Measurements from ENCODE around the gene SLC39A10. TPM values are rescaled to one million over a fixed set of nuclear protein-coding genes. Genes with fewer than 3 reads are reported as not detected.
"Not testable (repeated sequence)": the region's sequence is repeated elsewhere in the genome, so short reads cannot be mapped to it uniquely, and the experiment has no call there.

The SLC39A10 gene
- polyA plus RNA-seq, 4 donors = 55.1 to 87.4 (median 85.9) TPM

- DNase-seq (ENCODE audit: low read depth in 4 of 4, low spot score in 3 of 4) = no peak
Observed at GRCh38 chr2:195671563-195671962, 14.5 kb downstream of the SLC39A10 start.

- DNase-seq (ENCODE audit: low read depth in 4 of 4, low spot score in 3 of 4) = no peak
Observed at GRCh38 chr2:195672674-195673073, 15.6 kb downstream of the SLC39A10 start.

GRCh38 chr2:195674491-195675221 is 17.6 kb downstream of the SLC39A10 start:
- DNase-seq (ENCODE audit: low read depth in 4 of 4, low spot score in 3 of 4) = no peak

GRCh38 chr2:195675783-195676427 is 18.9 kb downstream of the SLC39A10 start:
- no peak for DNase-seq (ENCODE audit: low read depth in 4 of 4, low spot score in 3 of 4)

- no peak for DNase-seq (ENCODE audit: low read depth in 4 of 4, low spot score in 3 of 4)
Observed at GRCh38 chr2:195677290-195677689, 20.3 kb downstream of the SLC39A10 start.

GRCh38 chr2:195677884-195678283 is 20.9 kb downstream of the SLC39A10 start:
- DNase-seq (ENCODE audit: low read depth in 4 of 4, low spot score in 3 of 4) = no peak

- DNase-seq (ENCODE audit: low read depth in 4 of 4, low spot score in 3 of 4) = no peak
Observed at GRCh38 chr2:195682077-195682476, 25.1 kb downstream of the SLC39A10 start.

GRCh38 chr2:195683174-195683573 is 26.1 kb downstream of the SLC39A10 start:
- DNase-seq (ENCODE audit: low read depth in 4 of 4, low spot score in 3 of 4) = no peak

GRCh38 chr2:195686564-195686963 is 29.5 kb downstream of the SLC39A10 start:
- DNase-seq (ENCODE audit: low read depth in 4 of 4, low spot score in 3 of 4) = no peak

GRCh38 chr2:195687320-195688086 is 30.5 kb downstream of the SLC39A10 start:
- peak in 2 of 4 donors; percentile 12 to 14 for DNase-seq (ENCODE audit: low read depth in 4 of 4, low spot score in 3 of 4)

- not testable (repeated sequence) for DNase-seq (ENCODE audit: low read depth in 4 of 4, low spot score in 3 of 4)
Observed at GRCh38 chr2:195692531-195692930, 35.5 kb downstream of the SLC39A10 start.

GRCh38 chr2:195694553-195694952 is 37.5 kb downstream of the SLC39A10 start:
- no peak for DNase-seq (ENCODE audit: low read depth in 4 of 4, low spot score in 3 of 4)

GRCh38 chr2:195695002-195695631 is 38.1 kb downstream of the SLC39A10 start:
- DNase-seq (ENCODE audit: low read depth in 4 of 4, low spot score in 3 of 4) = no peak

- no peak for DNase-seq (ENCODE audit: low read depth in 4 of 4, low spot score in 3 of 4)
Observed at GRCh38 chr2:195696012-195696411, 39.0 kb downstream of the SLC39A10 start.

GRCh38 chr2:195697681-195698220 is 40.7 kb downstream of the SLC39A10 start:
- DNase-seq (ENCODE audit: low read depth in 4 of 4, low spot score in 3 of 4) = no peak

- no peak for DNase-seq (ENCODE audit: low read depth in 4 of 4, low spot score in 3 of 4)
Observed at GRCh38 chr2:195700480-195700879, 43.5 kb downstream of the SLC39A10 start.

GRCh38 chr2:195706161-195706900 is 49.3 kb downstream of the SLC39A10 start:
- DNase-seq (ENCODE audit: low read depth in 4 of 4, low spot score in 3 of 4) = no peak

- DNase-seq (ENCODE audit: low read depth in 4 of 4, low spot score in 3 of 4) = no peak
Observed at GRCh38 chr2:195709901-195710806, 53.1 kb downstream of the SLC39A10 start.

- DNase-seq (ENCODE audit: low read depth in 4 of 4, low spot score in 3 of 4) = no peak
Observed at GRCh38 chr2:195711478-195711877, 54.5 kb downstream of the SLC39A10 start.

Measured in left renal pelvis (tissue), 4 donors.